HG03025 (cell line): Measurements from ENCODE around the gene U2AF2.

Source experiments
- ATAC-seq: cut with Tn5 transposase; IDR thresholded peaks from one replicate; pipeline ENCODE4 v1.9.1; 2021; ENCODE audit warnings: mild to moderate bottlenecking, moderate library complexity; ENCODE audit not compliant: unreplicated experiment, low FRiP score

U2AF2 gene

DNA sequence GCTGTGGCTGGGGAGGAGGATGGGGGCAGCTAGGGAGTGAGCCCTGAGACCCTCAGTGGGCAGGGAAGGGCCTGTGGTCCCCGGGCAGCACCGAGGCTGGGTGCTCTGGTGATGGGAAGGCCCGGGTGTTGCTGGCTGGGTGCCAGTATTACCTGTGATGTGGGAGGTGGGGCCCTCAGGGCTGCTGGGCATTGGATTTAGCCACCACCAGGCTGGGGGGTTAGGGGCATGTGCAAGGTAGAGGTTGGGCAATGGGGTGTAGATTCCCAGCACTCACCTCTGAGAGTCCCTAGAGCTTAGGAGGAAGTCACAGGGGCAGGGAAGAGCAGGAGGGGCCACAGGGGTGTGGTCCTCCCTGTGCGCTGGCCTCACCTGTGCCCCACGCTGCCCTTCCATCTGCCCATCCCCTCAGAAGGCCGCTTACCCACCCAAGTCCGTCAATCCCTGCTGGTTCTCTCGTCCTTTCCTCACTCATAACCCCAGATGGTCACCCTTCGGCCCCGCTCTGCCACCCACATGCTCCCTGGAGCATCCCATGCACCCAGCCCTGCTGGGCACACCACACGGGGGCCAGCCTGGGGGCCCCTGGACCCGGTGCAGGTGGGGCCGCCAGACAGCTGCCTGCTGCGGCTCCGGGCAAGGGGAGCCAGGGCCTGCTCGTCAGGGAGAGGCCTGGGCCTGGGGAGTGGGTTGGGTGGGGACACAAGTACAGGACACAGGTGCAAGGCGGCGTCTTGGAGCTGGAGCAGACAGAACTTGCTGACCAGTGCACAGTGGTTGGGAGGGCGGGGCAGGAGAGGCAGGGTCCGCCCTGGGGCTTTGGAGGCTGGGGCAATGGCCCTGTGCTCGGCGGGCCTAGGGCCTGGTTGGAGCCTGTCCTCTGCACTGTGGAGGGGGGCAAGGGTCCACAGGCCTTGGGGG is 32.7 kb downstream of the U2AF2 start:
- ATAC-seq, result no peak

- ATAC-seq, result no peak
These were observed 33.8 kb downstream of the U2AF2 start for GRCh38 chr19:55688422-55689218.

GRCh38 chr19:55689411-55690108 is 34.7 kb downstream of the U2AF2 start:
- no peak for ATAC-seq

DNA sequence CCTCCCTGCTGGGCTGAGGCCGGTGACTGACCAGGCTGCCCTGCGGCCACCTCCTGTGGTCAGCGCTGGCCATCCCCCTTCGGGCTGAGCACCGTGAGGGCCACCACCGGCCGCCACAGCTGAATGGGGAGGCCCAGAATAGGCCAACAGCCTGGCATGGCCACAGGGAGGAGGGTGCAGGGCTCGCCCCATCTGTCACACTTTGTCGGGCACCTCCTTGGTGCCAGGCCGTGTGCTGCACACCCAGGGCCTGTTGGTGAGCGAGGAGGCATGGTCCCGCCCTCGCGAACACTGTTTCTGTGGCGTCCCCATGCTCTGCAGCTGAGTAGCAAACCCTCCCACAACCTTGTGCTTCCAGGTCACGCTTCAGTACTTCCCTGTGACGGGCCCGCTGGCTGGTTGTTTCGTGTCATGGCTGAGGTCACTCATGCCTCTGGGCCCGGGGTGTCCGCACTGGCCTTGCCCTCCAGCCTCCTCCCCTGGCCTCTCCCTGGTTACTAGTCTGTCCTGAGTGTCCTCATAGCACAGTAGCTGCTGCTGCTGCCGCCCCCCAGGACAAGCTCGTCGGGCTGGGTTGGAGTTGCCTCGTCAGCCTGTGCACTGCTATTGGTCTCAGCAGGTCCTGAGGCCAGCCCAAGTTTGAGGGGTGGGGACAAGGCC is 35.4 kb downstream of the U2AF2 start:
- ATAC-seq, result no peak

GRCh38 chr19:55690769-55691545 is 36.1 kb downstream of the U2AF2 start:
- ATAC-seq, result no peak

DNA sequence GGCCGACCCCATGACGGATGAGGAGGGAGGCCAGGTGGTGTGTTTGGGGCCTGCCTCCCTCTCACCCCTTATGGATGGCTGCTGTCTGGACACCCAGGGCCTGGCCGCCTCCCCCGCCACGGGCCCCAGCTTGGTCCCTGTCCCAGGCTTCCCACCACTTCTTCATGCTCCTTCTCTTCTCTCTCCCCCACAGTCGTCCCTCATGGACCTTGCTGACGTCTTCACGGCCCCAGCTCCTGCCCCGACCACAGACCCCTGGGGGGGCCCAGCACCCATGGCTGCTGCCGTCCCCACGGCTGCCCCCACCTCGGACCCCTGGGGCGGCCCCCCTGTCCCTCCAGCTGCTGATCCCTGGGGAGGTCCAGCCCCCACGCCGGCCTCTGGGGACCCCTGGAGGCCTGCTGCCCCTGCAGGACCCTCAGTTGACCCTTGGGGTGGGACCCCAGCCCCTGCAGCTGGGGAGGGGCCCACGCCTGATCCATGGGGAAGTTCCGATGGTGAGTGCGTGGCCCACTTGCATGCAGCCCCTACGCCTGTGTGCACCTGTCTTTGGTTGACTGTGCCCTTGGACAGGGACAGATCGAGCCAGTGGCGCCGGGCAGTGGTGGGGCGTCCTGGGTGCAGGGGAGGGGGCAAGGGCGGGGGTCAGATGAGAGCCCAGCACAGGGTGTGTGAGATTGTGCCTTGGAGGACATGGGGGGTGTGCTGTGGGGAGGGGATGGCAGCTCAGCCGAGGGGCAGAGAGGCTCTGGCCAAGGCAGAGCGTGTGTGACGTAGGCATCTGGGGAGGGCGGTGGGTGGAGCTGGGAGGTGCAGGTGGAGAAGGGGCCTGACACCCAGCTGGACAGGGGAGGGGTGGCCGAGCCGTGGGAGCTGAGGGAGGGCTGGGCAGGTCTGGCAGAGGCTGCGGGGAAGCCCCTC is 37.0 kb downstream of the U2AF2 start:
- no peak for ATAC-seq

DNA sequence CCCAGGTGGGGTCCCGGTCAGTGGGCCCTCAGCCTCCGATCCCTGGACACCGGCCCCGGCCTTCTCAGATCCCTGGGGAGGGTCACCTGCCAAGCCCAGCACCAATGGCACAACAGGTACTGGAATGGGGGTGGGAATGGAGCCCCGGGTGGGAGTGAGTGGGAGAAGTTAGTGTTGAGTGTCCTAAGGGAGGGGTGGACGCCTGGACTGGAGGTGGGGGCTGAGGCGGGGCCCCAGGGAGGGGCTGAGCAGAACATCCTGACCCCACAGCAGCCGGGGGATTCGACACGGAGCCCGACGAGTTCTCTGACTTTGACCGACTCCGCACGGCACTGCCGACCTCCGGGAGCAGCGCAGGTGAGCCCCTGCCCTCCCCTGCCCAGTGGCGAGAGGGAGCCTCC is 37.8 kb downstream of the U2AF2 start:
- no peak for ATAC-seq

GRCh38 chr19:55693336-55693974 is 38.6 kb downstream of the U2AF2 start:
- no peak for ATAC-seq

- no peak for ATAC-seq
These were observed 39.4 kb downstream of the U2AF2 start for GRCh38 chr19:55694241-55694655.

DNA sequence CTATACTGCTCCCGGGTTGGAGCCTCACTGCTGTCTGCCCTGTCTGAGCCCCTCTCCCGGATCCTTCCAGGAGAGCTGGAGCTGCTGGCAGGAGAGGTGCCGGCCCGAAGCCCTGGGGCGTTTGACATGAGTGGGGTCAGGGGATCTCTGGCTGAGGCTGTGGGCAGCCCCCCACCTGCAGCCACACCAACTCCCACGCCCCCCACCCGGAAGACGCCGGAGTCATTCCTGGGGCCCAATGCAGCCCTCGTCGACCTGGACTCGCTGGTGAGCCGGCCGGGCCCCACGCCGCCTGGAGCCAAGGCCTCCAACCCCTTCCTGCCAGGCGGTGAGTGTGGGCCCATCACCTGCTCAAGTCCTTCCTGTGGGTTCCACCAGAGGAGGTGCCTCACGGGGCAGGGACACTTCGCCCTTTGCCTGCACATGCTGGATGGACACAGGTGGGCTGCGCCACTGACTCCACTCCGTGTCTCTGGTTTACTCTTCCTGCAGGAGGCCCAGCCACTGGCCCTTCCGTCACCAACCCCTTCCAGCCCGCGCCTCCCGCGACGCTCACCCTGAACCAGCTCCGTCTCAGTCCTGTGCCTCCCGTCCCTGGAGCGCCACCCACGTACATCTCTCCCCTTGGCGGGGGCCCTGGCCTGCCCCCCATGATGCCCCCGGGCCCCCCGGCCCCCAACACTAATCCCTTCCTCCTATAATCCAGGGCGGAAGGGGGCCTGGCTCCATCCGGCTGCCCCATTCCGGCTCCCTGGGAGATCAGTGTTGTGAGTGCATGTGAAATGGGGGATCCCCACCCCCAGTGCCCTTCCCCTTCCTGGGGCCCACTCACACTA is 40.0 kb downstream of the U2AF2 start:
- no peak for ATAC-seq

- no peak for ATAC-seq
These were observed 40.9 kb downstream of the U2AF2 start for GRCh38 chr19:55695511-55696290.

- no peak for ATAC-seq
These were observed 41.6 kb downstream of the U2AF2 start for GRCh38 chr19:55696301-55697068.

GRCh38 chr19:55697069-55697440 is 42.2 kb downstream of the U2AF2 start:
- ATAC-seq, result no peak

- ATAC-seq, result no peak
These were observed 42.9 kb downstream of the U2AF2 start for GRCh38 chr19:55697698-55698097.

DNA sequence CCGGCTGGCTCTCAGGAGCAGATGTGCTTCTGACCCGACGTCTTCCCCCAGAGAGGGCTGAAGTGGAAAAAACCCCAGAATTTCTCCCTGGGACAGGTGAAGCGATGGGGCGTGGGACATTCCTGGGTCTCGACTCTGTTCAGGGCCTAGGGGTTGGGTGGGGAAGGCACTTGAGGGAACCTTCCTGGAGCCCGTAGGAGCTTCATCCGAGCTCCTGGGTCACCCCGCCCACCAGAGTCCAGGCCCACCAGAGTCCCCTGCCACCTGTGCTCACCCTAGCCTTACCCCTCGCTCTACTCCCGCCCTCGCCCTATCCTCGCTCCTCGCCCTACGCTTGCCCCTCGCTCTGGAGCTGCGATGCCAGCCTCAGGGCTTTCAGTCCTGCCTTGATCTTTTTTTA is 43.4 kb downstream of the U2AF2 start:
- no peak for ATAC-seq

DNA sequence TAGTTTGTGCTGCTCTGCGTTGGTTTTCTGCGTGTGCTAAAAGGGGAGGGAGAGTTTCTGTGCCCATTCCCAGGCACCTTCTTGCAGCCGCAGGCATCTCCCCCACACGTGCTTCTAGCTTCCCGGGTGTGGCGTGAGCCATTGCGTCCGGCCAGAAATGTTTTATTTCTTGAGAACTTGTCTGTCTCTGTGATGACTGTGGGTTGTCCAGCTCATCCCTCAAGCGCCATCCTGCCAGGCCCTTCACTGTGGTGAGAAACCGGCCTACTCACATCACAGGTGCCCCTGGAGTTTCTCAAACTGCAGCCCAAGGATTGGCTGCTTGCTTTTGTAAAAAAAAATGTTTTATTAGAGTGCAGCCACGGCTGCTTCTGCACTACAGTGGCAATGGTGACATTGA is 44.4 kb downstream of the U2AF2 start:
- no peak for ATAC-seq
